Neural progenitor cell (in vitro differentiated cells): ENCODE data around the gene ABHD1. TPM values are rescaled to one million over a fixed set of nuclear protein-coding genes. Genes with fewer than 3 reads are reported as not detected.
"Not testable (repeated sequence)": the region's sequence is repeated elsewhere in the genome, so short reads cannot be mapped to it uniquely, and the experiment has no call there.

Experiments used
- DNase-seq: peaks from one replicate; pipeline ENCODE4 v3.0.0-alpha.2; 2016; ENCODE audit warnings: low spot score
- H2AFZ ChIP-seq: fragments of 200-600 bp; sonication (generic); replicated peaks from 2 replicates; pipeline ENCODE4 v1.6.1; 2016; ENCODE audit warnings: antibody characterized with exemption
- H3F3A ChIP-seq: fragments of 200-600 bp; sonication (generic); 2 replicates; pipeline ENCODE4 v1.6.1; 2016; ENCODE audit warnings: antibody characterized with exemption, low read depth
- H3K27ac ChIP-seq: fragments of 200-600 bp; sonication (generic); 2 replicates; pipeline ENCODE4 v1.5.1; 2016; ENCODE audit warnings: mild to moderate bottlenecking
- H3K27me3 ChIP-seq: fragments of 200-600 bp; sonication (generic); 2 replicates; pipeline ENCODE4 v1.6.1; 2016; ENCODE audit warnings: mild to moderate bottlenecking, moderate library complexity
- H3K36me3 ChIP-seq: fragments of 200-600 bp; sonication (generic); 2 replicates; pipeline ENCODE4 v1.5.1; 2016
- H3K4me1 ChIP-seq: fragments of 200-600 bp; sonication (generic); 2 replicates; pipeline ENCODE4 v1.6.1; 2016; ENCODE audit warnings: mixed run types
- H3K4me2 ChIP-seq: fragments of 200-600 bp; sonication (generic); 2 replicates; pipeline ENCODE4 v1.6.1; 2016
- H3K4me3 ChIP-seq: fragments of 200-600 bp; sonication (generic); 2 replicates; pipeline ENCODE4 v1.5.1; 2016
- H3K79me2 ChIP-seq: fragments of 200-600 bp; sonication (generic); 2 replicates; pipeline ENCODE4 v1.6.1; 2016; ENCODE audit warnings: low read depth
- H3K9ac ChIP-seq: fragments of 200-600 bp; sonication (generic); 2 replicates; pipeline ENCODE4 v1.6.1; 2016
- H3K9me3 ChIP-seq: fragments of 200-600 bp; sonication (generic); 2 replicates; pipeline ENCODE4 v1.5.1; 2016; ENCODE audit warnings: low read depth
- H4K20me1 ChIP-seq: fragments of 200-600 bp; sonication (generic); 2 replicates; pipeline ENCODE4 v1.6.1; 2016; ENCODE audit warnings: low read depth
- H3K27ac Mint-ChIP-seq: 3 replicates; pipeline ENCODE4 v1.8.0; 2021; ENCODE audit warnings: mixed read lengths
- H3K27me3 Mint-ChIP-seq: 2 replicates; pipeline ENCODE4 v1.8.0; 2022; ENCODE audit warnings: low read depth, mild to moderate bottlenecking, inconsistent platforms, moderate library complexity, mixed read lengths; ENCODE audit not compliant: insufficient read depth
- H3K36me3 Mint-ChIP-seq: 3 replicates; pipeline ENCODE4 v1.8.0; 2021; ENCODE audit warnings: mixed read lengths
- H3K4me1 Mint-ChIP-seq: 3 replicates; pipeline ENCODE4 v1.8.0; 2021; ENCODE audit warnings: mixed read lengths
- H3K4me3 Mint-ChIP-seq: 3 replicates; pipeline ENCODE4 v1.8.0; 2021; ENCODE audit warnings: mild to moderate bottlenecking, moderate library complexity, mixed read lengths
- H3K9me3 Mint-ChIP-seq: 3 replicates; pipeline ENCODE4 v1.8.0; 2020; ENCODE audit warnings: mixed read lengths
- CTCF ChIP-seq: fragments of 200-600 bp; sonication (generic); IDR thresholded peaks from 2 replicates; pipeline ENCODE4 v1.5.1; 2017; ENCODE audit warnings: antibody characterized with exemption, mild to moderate bottlenecking
- EZH2 ChIP-seq: fragments of 200-600 bp; sonication (generic); IDR thresholded peaks from 2 replicates; pipeline ENCODE4 v1.6.1; 2017; ENCODE audit warnings: antibody characterized with exemption, mild to moderate bottlenecking, moderate library complexity
- EZH2phosphoT487 ChIP-seq: fragments of 200-600 bp; sonication (generic); IDR thresholded peaks from 2 replicates; pipeline ENCODE4 v1.6.1; 2017; ENCODE audit warnings: antibody characterized with exemption
- total RNA-seq: library from RNA; depleted of rRNA; stranded (reverse); fragments of >200 nt; gene quantifications from 2 replicates; pipeline ENCODE4 v1.2.3, GENCODE V29; 2015; ENCODE audit warnings: low replicate concordance

Gene ABHD1
- total RNA-seq, 1 donor from 2014 or later: 0.65 TPM

- Histone ChIP-seq H3K36me3 (no peaks in the 10 kb centered on the region), H3K9me3 (no peaks in the 10 kb centered on the region), H4K20me1 (no peaks in the 10 kb centered on the region), H3K4me1 (no peaks in the 10 kb centered on the region), H2AFZ (no peak overlapping the region), H3F3A (no peaks in the 10 kb centered on the region), H3K27me3 (no peaks in the 10 kb centered on the region), H3K4me2 (no peak overlapping the region), H3K79me2 (no peaks in the 10 kb centered on the region), H3K9ac (no peak overlapping the region), H3K27ac (no peak overlapping the region), H3K4me3 (no peak overlapping the region)
- Mint-ChIP-seq H3K9me3 (no peaks in the 10 kb centered on the region), H3K27ac (no peak overlapping the region), H3K27me3 (peaks cover 8% of the 10 kb centered on the region), H3K4me3 (no peak overlapping the region), H3K36me3 (no peaks in the 10 kb centered on the region), H3K4me1 (peaks cover 2% of the 10 kb centered on the region)
- TF ChIP-seq CTCF: no peak
- no peak for TF ChIP-seq EZH2
- TF ChIP-seq EZH2phosphoT487: no peak
- DNase-seq: no peak
Observed at GRCh38 chr2:27102329-27102728, 21.3 kb upstream of the ABHD1 start.

GRCh38 chr2:27105981-27106380 is 17.6 kb upstream of the ABHD1 start:
- H3K9me3 ChIP-seq: no peaks in the 10 kb centered on the region
- Mint-ChIP-seq H3K4me3 (no peak overlapping the region), H3K27me3 (no peaks in the 10 kb centered on the region), H3K27ac (no peak overlapping the region), H3K4me1 (no peaks in the 10 kb centered on the region), H3K36me3 (no peaks in the 10 kb centered on the region), H3K9me3 (no peaks in the 10 kb centered on the region)
- no peak for DNase-seq
- H2AFZ ChIP-seq: no peak overlapping the region
- TF ChIP-seq EZH2 (no peak), CTCF (no peak), EZH2phosphoT487 (no peak)
- no peaks in the 10 kb centered on the region for H3K4me1 ChIP-seq
- no peak overlapping the region for H3K4me2 ChIP-seq
- H3K9ac ChIP-seq: no peak overlapping the region
- no peaks in the 10 kb centered on the region for H3K27me3 ChIP-seq
- H3K79me2 ChIP-seq: no peaks in the 10 kb centered on the region
- H3K27ac ChIP-seq: no peak overlapping the region
- H3K36me3 ChIP-seq: no peaks in the 10 kb centered on the region
- no peaks in the 10 kb centered on the region for H3F3A ChIP-seq
- no peaks in the 10 kb centered on the region for H4K20me1 ChIP-seq
- no peak overlapping the region for H3K4me3 ChIP-seq

GRCh38 chr2:27108221-27108620 is 15.4 kb upstream of the ABHD1 start:
- Histone ChIP-seq H3K4me1 (no peaks in the 10 kb centered on the region), H3K9me3 (no peaks in the 10 kb centered on the region), H3F3A (no peaks in the 10 kb centered on the region), H2AFZ (no peak overlapping the region), H3K9ac (no peak overlapping the region), H3K79me2 (no peaks in the 10 kb centered on the region), H3K27me3 (no peaks in the 10 kb centered on the region), H4K20me1 (no peaks in the 10 kb centered on the region), H3K4me3 (no peak overlapping the region), H3K27ac (no peak overlapping the region), H3K36me3 (no peaks in the 10 kb centered on the region), H3K4me2 (no peak overlapping the region)
- no peak for DNase-seq
- Mint-ChIP-seq H3K36me3 (no peaks in the 10 kb centered on the region), H3K4me1 (no peaks in the 10 kb centered on the region), H3K4me3 (no peak overlapping the region), H3K9me3 (no peaks in the 10 kb centered on the region), H3K27ac (no peak overlapping the region), H3K27me3 (peaks cover 3% of the 10 kb centered on the region)
- no peak for TF ChIP-seq EZH2phosphoT487
- TF ChIP-seq EZH2: no peak

- no peaks in the 10 kb centered on the region for H3K9me3 Mint-ChIP-seq
- H3K4me3 Mint-ChIP-seq: no peak overlapping the region
- no peak overlapping the region for H3K27ac ChIP-seq
- no peak overlapping the region for H3K4me2 ChIP-seq
- H3K27me3 ChIP-seq: no peaks in the 10 kb centered on the region
- H2AFZ ChIP-seq: no peak overlapping the region
- no peaks in the 10 kb centered on the region for H3F3A ChIP-seq
- H3K9me3 ChIP-seq: no peaks in the 10 kb centered on the region
- H3K27ac Mint-ChIP-seq: no peak overlapping the region
- H3K4me3 ChIP-seq: no peak overlapping the region
- no peaks in the 10 kb centered on the region for H4K20me1 ChIP-seq
- no peaks in the 10 kb centered on the region for H3K4me1 Mint-ChIP-seq
- DNase-seq: no peak
- H3K4me1 ChIP-seq: no peaks in the 10 kb centered on the region
- TF ChIP-seq EZH2 (no peak), EZH2phosphoT487 (no peak), CTCF (no peak)
- H3K36me3 ChIP-seq: no peaks in the 10 kb centered on the region
- peaks cover 5% of the 10 kb centered on the region for H3K27me3 Mint-ChIP-seq
- no peaks in the 10 kb centered on the region for H3K36me3 Mint-ChIP-seq
- no peaks in the 10 kb centered on the region for H3K79me2 ChIP-seq
- no peak overlapping the region for H3K9ac ChIP-seq
Observed at GRCh38 chr2:27109083-27109482, 14.5 kb upstream of the ABHD1 start.

GRCh38 chr2:27110603-27111352 is 12.8 kb upstream of the ABHD1 start:
- not testable (repeated sequence) for H3K4me1 ChIP-seq, H3K4me3 ChIP-seq, H3F3A ChIP-seq, H2AFZ ChIP-seq, H3K36me3 ChIP-seq, H3K4me2 ChIP-seq, H3K79me2 ChIP-seq, H3K27ac Mint-ChIP-seq, H3K9ac ChIP-seq, DNase-seq, H4K20me1 ChIP-seq, H3K4me3 Mint-ChIP-seq, H3K27me3 Mint-ChIP-seq, H3K27me3 ChIP-seq, H3K36me3 Mint-ChIP-seq, H3K27ac ChIP-seq, H3K9me3 Mint-ChIP-seq, H3K9me3 ChIP-seq
- H3K4me1 Mint-ChIP-seq: peaks cover 10% of the 10 kb centered on the region
